ENCODE data around the gene CYTIP.

DNA sequence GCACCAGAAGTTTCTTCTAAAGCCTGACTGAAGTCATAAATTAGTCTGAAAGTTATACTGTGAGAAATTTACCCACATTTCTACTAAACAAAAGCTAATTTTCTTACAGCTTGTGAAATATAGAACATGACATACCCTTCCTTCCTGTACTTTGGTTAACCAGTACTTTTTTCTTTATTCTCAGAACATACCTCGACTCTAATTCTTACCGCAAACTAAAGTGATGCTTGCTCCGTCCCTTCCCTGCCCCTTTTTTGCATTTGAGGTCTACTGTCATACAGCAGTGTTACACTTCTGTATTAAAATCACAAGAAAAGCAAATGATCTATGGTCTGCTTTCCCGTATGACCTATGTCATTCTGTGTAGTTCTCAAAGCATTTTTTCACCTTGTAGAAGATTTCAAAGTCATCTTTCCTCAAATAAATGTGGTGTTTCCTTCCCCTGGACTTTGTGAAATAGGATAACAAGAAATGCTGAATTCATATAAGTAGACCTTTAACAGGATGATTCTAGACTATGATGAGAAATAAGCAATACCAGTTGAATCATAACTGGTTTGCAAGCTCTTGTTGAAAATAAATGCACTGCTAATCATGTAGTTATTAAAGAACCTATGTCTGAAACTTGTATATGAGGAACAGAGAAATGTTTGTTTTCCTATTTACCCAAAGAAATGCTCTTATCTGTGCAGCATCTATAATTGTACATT, 30.4 kb downstream of the CYTIP start:
- no peak for TF ChIP-seq EMX1 (CRISPR knock-in tag; IDR thresholded peaks at IDR 0.05)
- TF ChIP-seq CTCF (IDR thresholded peaks at IDR 0.05), result no peak
- TF ChIP-seq MYBL2 (CRISPR knock-in tag; IDR thresholded peaks at IDR 0.05), result no peak
- TF ChIP-seq PRRX2 (CRISPR knock-in tag; IDR thresholded peaks at IDR 0.05), result no peak
- TF ChIP-seq FOXJ3 (CRISPR knock-in tag; IDR thresholded peaks at IDR 0.05; ENCODE audit: borderline replicate concordance), result no peak
- TF ChIP-seq, protein P1, sequence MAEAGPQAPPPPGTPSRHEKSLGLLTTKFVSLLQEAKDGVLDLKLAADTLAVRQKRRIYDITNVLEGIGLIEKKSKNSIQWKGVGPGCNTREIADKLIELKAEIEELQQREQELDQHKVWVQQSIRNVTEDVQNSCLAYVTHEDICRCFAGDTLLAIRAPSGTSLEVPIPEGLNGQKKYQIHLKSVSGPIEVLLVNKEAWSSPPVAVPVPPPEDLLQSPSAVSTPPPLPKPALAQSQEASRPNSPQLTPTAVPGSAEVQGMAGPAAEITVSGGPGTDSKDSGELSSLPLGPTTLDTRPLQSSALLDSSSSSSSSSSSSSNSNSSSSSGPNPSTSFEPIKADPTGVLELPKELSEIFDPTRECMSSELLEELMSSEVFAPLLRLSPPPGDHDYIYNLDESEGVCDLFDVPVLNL (CRISPR knock-in tag; IDR thresholded peaks at IDR 0.05; ENCODE audit: borderline replicate concordance, low read depth), result no peak
